ENCODE data around the gene POGLUT3. TPM values are rescaled to one million over a fixed set of nuclear protein-coding genes. Genes with fewer than 3 reads are reported as not detected.

POGLUT3 gene
- total RNA-seq, 1 experiment from 2014 or later, result 15.3 TPM

DNA sequence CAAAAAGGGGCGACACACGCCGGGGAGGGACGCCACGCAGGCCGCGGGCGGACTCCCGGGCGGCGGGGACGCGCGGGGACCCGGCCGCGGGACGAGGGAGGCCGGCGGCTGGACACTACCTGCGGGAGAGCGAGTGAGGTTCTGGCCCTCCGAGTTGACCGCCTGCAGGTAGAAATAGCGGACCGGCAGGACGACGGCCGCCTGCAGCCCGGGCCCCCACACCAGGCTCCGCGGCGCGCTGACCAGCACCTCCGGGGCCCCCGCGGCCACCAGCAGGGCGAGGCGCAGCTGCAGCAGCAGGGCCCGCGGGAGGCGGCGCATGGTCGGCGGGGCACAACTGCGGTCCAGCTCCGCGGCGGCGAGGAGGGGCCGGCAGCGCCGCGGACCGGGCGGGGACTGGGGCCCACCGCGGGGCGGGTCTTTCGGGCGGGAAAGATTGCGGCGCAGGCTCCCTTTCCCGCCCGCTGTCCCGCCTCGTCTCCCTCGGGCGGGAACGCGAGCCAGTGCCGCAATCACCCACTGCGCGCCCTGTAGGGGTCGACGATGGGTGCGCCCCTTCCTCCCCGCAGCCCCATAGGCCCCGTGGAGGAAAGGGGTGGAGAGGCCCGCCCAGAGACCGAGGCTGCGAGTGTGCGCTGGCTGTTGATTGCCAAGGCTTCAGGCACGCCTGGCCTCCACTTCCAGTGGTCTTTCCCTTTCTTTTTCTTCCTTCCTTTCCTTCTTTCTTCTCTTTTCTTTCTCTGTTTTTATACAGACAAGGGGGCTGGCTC is at the start of gene POGLUT3 (continued):
- TF ChIP-seq, protein P1, sequence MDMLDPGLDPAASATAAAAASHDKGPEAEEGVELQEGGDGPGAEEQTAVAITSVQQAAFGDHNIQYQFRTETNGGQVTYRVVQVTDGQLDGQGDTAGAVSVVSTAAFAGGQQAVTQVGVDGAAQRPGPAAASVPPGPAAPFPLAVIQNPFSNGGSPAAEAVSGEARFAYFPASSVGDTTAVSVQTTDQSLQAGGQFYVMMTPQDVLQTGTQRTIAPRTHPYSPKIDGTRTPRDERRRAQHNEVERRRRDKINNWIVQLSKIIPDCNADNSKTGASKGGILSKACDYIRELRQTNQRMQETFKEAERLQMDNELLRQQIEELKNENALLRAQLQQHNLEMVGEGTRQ (CRISPR knock-in tag; IDR thresholded peaks at IDR 0.05), result no peak
- TF ChIP-seq MYBL2 (CRISPR knock-in tag; IDR thresholded peaks at IDR 0.05) (0 out of 2 replicates have a peak, but pooled peaks have one; percentile 31), ATF1 (CRISPR knock-in tag; IDR thresholded peaks at IDR 0.05) (no peak), CREM (CRISPR knock-in tag; IDR thresholded peaks at IDR 0.05) (peak; percentile 64; the same call in 1 of the 2 replicates), TCF7 (CRISPR knock-in tag; IDR thresholded peaks at IDR 0.05; ENCODE audit: low read depth) (no peak), TEAD4 (CRISPR knock-in tag; IDR thresholded peaks at IDR 0.05) (no peak; the same call in 1 of the 2 replicates), SP1 (CRISPR knock-in tag; conservative IDR thresholded peaks at IDR 0.05) (peak; percentile 41), ELF4 (CRISPR knock-in tag; IDR thresholded peaks at IDR 0.05; ENCODE audit: low read depth) (no peak), FOXP1 (CRISPR knock-in tag; IDR thresholded peaks at IDR 0.05; ENCODE audit: borderline replicate concordance) (0 out of 2 replicates have a peak, but pooled peaks have one; percentile 54), CBFB (CRISPR knock-in tag; IDR thresholded peaks at IDR 0.05; ENCODE audit: low read depth) (no peak), JUN (CRISPR knock-in tag; IDR thresholded peaks at IDR 0.05) (no peak), IRF2 (CRISPR knock-in tag; IDR thresholded peaks at IDR 0.05; ENCODE audit: borderline replicate concordance, low read depth) (no peak)
- TF ChIP-seq, protein P2, sequence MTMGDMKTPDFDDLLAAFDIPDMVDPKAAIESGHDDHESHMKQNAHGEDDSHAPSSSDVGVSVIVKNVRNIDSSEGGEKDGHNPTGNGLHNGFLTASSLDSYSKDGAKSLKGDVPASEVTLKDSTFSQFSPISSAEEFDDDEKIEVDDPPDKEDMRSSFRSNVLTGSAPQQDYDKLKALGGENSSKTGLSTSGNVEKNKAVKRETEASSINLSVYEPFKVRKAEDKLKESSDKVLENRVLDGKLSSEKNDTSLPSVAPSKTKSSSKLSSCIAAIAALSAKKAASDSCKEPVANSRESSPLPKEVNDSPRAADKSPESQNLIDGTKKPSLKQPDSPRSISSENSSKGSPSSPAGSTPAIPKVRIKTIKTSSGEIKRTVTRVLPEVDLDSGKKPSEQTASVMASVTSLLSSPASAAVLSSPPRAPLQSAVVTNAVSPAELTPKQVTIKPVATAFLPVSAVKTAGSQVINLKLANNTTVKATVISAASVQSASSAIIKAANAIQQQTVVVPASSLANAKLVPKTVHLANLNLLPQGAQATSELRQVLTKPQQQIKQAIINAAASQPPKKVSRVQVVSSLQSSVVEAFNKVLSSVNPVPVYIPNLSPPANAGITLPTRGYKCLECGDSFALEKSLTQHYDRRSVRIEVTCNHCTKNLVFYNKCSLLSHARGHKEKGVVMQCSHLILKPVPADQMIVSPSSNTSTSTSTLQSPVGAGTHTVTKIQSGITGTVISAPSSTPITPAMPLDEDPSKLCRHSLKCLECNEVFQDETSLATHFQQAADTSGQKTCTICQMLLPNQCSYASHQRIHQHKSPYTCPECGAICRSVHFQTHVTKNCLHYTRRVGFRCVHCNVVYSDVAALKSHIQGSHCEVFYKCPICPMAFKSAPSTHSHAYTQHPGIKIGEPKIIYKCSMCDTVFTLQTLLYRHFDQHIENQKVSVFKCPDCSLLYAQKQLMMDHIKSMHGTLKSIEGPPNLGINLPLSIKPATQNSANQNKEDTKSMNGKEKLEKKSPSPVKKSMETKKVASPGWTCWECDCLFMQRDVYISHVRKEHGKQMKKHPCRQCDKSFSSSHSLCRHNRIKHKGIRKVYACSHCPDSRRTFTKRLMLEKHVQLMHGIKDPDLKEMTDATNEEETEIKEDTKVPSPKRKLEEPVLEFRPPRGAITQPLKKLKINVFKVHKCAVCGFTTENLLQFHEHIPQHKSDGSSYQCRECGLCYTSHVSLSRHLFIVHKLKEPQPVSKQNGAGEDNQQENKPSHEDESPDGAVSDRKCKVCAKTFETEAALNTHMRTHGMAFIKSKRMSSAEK (CRISPR knock-in tag; IDR thresholded peaks at IDR 0.05; ENCODE audit: borderline replicate concordance), result no peak
- TF ChIP-seq, protein P3, sequence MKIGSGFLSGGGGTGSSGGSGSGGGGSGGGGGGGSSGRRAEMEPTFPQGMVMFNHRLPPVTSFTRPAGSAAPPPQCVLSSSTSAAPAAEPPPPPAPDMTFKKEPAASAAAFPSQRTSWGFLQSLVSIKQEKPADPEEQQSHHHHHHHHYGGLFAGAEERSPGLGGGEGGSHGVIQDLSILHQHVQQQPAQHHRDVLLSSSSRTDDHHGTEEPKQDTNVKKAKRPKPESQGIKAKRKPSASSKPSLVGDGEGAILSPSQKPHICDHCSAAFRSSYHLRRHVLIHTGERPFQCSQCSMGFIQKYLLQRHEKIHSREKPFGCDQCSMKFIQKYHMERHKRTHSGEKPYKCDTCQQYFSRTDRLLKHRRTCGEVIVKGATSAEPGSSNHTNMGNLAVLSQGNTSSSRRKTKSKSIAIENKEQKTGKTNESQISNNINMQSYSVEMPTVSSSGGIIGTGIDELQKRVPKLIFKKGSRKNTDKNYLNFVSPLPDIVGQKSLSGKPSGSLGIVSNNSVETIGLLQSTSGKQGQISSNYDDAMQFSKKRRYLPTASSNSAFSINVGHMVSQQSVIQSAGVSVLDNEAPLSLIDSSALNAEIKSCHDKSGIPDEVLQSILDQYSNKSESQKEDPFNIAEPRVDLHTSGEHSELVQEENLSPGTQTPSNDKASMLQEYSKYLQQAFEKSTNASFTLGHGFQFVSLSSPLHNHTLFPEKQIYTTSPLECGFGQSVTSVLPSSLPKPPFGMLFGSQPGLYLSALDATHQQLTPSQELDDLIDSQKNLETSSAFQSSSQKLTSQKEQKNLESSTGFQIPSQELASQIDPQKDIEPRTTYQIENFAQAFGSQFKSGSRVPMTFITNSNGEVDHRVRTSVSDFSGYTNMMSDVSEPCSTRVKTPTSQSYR (CRISPR knock-in tag; IDR thresholded peaks at IDR 0.05), result no peak
- TF ChIP-seq, protein P4, sequence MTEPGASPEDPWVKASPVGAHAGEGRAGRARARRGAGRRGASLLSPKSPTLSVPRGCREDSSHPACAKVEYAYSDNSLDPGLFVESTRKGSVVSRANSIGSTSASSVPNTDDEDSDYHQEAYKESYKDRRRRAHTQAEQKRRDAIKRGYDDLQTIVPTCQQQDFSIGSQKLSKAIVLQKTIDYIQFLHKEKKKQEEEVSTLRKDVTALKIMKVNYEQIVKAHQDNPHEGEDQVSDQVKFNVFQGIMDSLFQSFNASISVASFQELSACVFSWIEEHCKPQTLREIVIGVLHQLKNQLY (CRISPR knock-in tag; IDR thresholded peaks at IDR 0.05), result no peak
- TF ChIP-seq, protein P5, sequence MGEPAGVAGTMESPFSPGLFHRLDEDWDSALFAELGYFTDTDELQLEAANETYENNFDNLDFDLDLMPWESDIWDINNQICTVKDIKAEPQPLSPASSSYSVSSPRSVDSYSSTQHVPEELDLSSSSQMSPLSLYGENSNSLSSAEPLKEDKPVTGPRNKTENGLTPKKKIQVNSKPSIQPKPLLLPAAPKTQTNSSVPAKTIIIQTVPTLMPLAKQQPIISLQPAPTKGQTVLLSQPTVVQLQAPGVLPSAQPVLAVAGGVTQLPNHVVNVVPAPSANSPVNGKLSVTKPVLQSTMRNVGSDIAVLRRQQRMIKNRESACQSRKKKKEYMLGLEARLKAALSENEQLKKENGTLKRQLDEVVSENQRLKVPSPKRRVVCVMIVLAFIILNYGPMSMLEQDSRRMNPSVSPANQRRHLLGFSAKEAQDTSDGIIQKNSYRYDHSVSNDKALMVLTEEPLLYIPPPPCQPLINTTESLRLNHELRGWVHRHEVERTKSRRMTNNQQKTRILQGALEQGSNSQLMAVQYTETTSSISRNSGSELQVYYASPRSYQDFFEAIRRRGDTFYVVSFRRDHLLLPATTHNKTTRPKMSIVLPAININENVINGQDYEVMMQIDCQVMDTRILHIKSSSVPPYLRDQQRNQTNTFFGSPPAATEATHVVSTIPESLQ (CRISPR knock-in tag; IDR thresholded peaks at IDR 0.05), result no peak
- TF ChIP-seq, protein P6, sequence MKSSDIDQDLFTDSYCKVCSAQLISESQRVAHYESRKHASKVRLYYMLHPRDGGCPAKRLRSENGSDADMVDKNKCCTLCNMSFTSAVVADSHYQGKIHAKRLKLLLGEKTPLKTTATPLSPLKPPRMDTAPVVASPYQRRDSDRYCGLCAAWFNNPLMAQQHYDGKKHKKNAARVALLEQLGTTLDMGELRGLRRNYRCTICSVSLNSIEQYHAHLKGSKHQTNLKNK (CRISPR knock-in tag; IDR thresholded peaks at IDR 0.05), result no peak
- TF ChIP-seq, protein P7, sequence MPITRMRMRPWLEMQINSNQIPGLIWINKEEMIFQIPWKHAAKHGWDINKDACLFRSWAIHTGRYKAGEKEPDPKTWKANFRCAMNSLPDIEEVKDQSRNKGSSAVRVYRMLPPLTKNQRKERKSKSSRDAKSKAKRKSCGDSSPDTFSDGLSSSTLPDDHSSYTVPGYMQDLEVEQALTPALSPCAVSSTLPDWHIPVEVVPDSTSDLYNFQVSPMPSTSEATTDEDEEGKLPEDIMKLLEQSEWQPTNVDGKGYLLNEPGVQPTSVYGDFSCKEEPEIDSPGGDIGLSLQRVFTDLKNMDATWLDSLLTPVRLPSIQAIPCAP (CRISPR knock-in tag; IDR thresholded peaks at IDR 0.05), result no peak
- TF ChIP-seq, protein P8, sequence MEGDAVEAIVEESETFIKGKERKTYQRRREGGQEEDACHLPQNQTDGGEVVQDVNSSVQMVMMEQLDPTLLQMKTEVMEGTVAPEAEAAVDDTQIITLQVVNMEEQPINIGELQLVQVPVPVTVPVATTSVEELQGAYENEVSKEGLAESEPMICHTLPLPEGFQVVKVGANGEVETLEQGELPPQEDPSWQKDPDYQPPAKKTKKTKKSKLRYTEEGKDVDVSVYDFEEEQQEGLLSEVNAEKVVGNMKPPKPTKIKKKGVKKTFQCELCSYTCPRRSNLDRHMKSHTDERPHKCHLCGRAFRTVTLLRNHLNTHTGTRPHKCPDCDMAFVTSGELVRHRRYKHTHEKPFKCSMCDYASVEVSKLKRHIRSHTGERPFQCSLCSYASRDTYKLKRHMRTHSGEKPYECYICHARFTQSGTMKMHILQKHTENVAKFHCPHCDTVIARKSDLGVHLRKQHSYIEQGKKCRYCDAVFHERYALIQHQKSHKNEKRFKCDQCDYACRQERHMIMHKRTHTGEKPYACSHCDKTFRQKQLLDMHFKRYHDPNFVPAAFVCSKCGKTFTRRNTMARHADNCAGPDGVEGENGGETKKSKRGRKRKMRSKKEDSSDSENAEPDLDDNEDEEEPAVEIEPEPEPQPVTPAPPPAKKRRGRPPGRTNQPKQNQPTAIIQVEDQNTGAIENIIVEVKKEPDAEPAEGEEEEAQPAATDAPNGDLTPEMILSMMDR (IDR thresholded peaks at IDR 0.05), result no peak
- TF ChIP-seq, protein P9, sequence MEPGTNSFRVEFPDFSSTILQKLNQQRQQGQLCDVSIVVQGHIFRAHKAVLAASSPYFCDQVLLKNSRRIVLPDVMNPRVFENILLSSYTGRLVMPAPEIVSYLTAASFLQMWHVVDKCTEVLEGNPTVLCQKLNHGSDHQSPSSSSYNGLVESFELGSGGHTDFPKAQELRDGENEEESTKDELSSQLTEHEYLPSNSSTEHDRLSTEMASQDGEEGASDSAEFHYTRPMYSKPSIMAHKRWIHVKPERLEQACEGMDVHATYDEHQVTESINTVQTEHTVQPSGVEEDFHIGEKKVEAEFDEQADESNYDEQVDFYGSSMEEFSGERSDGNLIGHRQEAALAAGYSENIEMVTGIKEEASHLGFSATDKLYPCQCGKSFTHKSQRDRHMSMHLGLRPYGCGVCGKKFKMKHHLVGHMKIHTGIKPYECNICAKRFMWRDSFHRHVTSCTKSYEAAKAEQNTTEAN (CRISPR knock-in tag; IDR thresholded peaks at IDR 0.05), result no peak
- TF ChIP-seq, protein P10, sequence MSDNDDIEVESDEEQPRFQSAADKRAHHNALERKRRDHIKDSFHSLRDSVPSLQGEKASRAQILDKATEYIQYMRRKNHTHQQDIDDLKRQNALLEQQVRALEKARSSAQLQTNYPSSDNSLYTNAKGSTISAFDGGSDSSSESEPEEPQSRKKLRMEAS (CRISPR knock-in tag; IDR thresholded peaks at IDR 0.05), result peak; percentile 56
